GM23338 (cell line): ENCODE measurements around the gene SLX9. TPM values are rescaled to one million over a fixed set of nuclear protein-coding genes. Genes with fewer than 3 reads are reported as not detected.

Source experiments
- ATAC-seq: fragments of 200-7000 bp; cut with Tn5 transposase; 3 replicates; pipeline ENCODE4 v1.9.1; 2020
- DNase-seq: peaks from one replicate; pipeline ENCODE4 v3.0.0-alpha.2; 2015; ENCODE audit warnings: low spot score
- H2AFZ ChIP-seq: fragments of 200-600 bp; sonication (generic); 2 replicates; pipeline ENCODE4 v1.8.0; 2016; ENCODE audit warnings: antibody characterized with exemption, mild to moderate bottlenecking, moderate library complexity
- H3F3A ChIP-seq: fragments of 200-600 bp; sonication (generic); replicated peaks from 2 replicates; pipeline ENCODE4 v1.8.0; 2017; ENCODE audit warnings: antibody characterized with exemption, mixed run types, low read depth
- H3K27ac ChIP-seq: fragments of 200-600 bp; sonication (generic); 2 replicates; pipeline ENCODE4 v1.6.1; 2016; ENCODE audit warnings: low read depth
- H3K27me3 ChIP-seq: fragments of 200-600 bp; sonication (generic); 2 replicates; pipeline ENCODE4 v1.8.0; 2016; ENCODE audit warnings: mild to moderate bottlenecking, mixed run types, moderate library complexity; ENCODE audit not compliant: insufficient read depth
- H3K36me3 ChIP-seq: fragments of 200-600 bp; sonication (generic); 2 replicates; pipeline ENCODE4 v1.8.0; 2016; ENCODE audit warnings: mild to moderate bottlenecking; ENCODE audit not compliant: insufficient read depth
- H3K4me1 ChIP-seq: fragments of 200-600 bp; sonication (generic); 2 replicates; pipeline ENCODE4 v1.8.0; 2016; ENCODE audit warnings: mild to moderate bottlenecking, moderate library complexity; ENCODE audit not compliant: insufficient read depth
- H3K4me2 ChIP-seq: fragments of 200-600 bp; sonication (generic); 2 replicates; pipeline ENCODE4 v1.7.1; 2017; ENCODE audit warnings: mixed run types
- H3K4me3 ChIP-seq: fragments of 200-600 bp; sonication (generic); 2 replicates; pipeline ENCODE4 v1.6.1; 2016; ENCODE audit warnings: mixed run types
- H3K79me2 ChIP-seq: fragments of 200-600 bp; sonication (generic); replicated peaks from 2 replicates; pipeline ENCODE4 v1.8.0; 2017; ENCODE audit warnings: mild to moderate bottlenecking; ENCODE audit not compliant: insufficient read depth
- H3K9me2 ChIP-seq: fragments of 200-600 bp; sonication (generic); 2 replicates; pipeline ENCODE4 v1.8.0; 2017; ENCODE audit not compliant: insufficient read depth
- H4K20me1 ChIP-seq: fragments of 200-600 bp; sonication (generic); replicated peaks from 2 replicates; pipeline ENCODE4 v1.8.0; 2017; ENCODE audit warnings: mild to moderate bottlenecking; ENCODE audit not compliant: insufficient read depth
- H3K27ac Mint-ChIP-seq: 2 replicates; pipeline ENCODE4 v1.8.0; 2020; ENCODE audit warnings: inconsistent platforms, mild to moderate bottlenecking, moderate library complexity, mixed read lengths
- H3K27me3 Mint-ChIP-seq: 3 replicates; pipeline ENCODE4 v1.8.0; 2022; ENCODE audit warnings: low read depth, mild to moderate bottlenecking, moderate library complexity, mixed read lengths, inconsistent platforms; ENCODE audit not compliant: insufficient read depth, poor library complexity
- H3K36me3 Mint-ChIP-seq: 3 replicates; pipeline ENCODE4 v1.8.0; 2021; ENCODE audit warnings: low read depth, mild to moderate bottlenecking, inconsistent platforms, moderate library complexity, mixed read lengths
- H3K4me1 Mint-ChIP-seq: 3 replicates; pipeline ENCODE4 v1.8.0; 2020; ENCODE audit warnings: mild to moderate bottlenecking, inconsistent platforms, mixed read lengths
- H3K4me3 Mint-ChIP-seq: 3 replicates; pipeline ENCODE4 v1.8.0; 2021; ENCODE audit warnings: moderate library complexity, mild to moderate bottlenecking, inconsistent platforms, mixed read lengths
- H3K9me3 Mint-ChIP-seq: 3 replicates; pipeline ENCODE4 v1.8.0; 2020; ENCODE audit warnings: moderate library complexity, mild to moderate bottlenecking, inconsistent platforms, mixed read lengths
- CREB1 ChIP-seq: fragments of 250-450 bp; sonication (Bioruptor Pico); IDR thresholded peaks from 2 replicates; pipeline ENCODE4 v1.5.0; 2020; ENCODE audit warnings: low read depth, mild to moderate bottlenecking, moderate library complexity
- EZH2 ChIP-seq: fragments of 200-600 bp; sonication (generic); IDR thresholded peaks from one replicate; pipeline ENCODE4 v1.8.0; 2017; ENCODE audit warnings: antibody characterized with exemption, mild to moderate bottlenecking, low read depth; ENCODE audit not compliant: unreplicated experiment
- EZH2phosphoT487 ChIP-seq: fragments of 200-600 bp; sonication (generic); IDR thresholded peaks from one replicate; pipeline ENCODE4 v1.8.1; 2018; ENCODE audit warnings: antibody characterized with exemption; ENCODE audit not compliant: unreplicated experiment
- JUNB ChIP-seq: IDR thresholded peaks from one replicate; pipeline ENCODE4 v1.6.1; 2016; ENCODE audit warnings: antibody characterized with exemption; ENCODE audit not compliant: unreplicated experiment
- NANOG ChIP-seq: IDR thresholded peaks from 2 replicates; pipeline ENCODE4 v1.6.1; 2016; ENCODE audit warnings: antibody characterized with exemption, borderline replicate concordance
- POLR2AphosphoS5 ChIP-seq: IDR thresholded peaks from 2 replicates; pipeline ENCODE4 v1.6.1; 2016; ENCODE audit warnings: antibody characterized with exemption, low read depth
- REST ChIP-seq: IDR thresholded peaks from one replicate; pipeline ENCODE4 v1.6.1; 2018; ENCODE audit warnings: antibody characterized with exemption; ENCODE audit not compliant: unreplicated experiment
- STAT1 ChIP-seq: IDR thresholded peaks from one replicate; pipeline ENCODE4 v1.6.1; 2016; ENCODE audit warnings: antibody characterized with exemption; ENCODE audit not compliant: unreplicated experiment
- ZNF114 ChIP-seq: fragments of 250-450 bp; sonication (Bioruptor Pico); IDR thresholded peaks from 2 replicates; pipeline ENCODE4 v1.5.0; 2020; ENCODE audit warnings: mild to moderate bottlenecking, moderate library complexity
- polyA plus RNA-seq: library from polyadenylated mRNA; unstranded; fragments of >200 nt; fragmentation: Nextera tagmentation; extraction: Ambion mirVana; gene quantifications from 2 replicates; pipeline ENCODE4 v1.2.1, GENCODE V29; 2016
- total RNA-seq: library from RNA; depleted of rRNA; stranded (reverse); fragments of >200 nt; shearing (Covaris generic); gene quantifications from 2 replicates; pipeline ENCODE4 v1.2.3, GENCODE V29; 2014
- TF ChIP-seq, protein P1 (sequence below), 2 experiments: fragments of 200-600 bp in 1 of 2; sonication (generic) in 1 of 2; conservative IDR thresholded peaks; 2 replicates each; pipeline versions ENCODE4 v1.5.1 to v1.6.1; 2016 to 2017; ENCODE audit warnings: antibody characterized with exemption in 2 of 2, low read depth in 2 of 2, mild to moderate bottlenecking in 2 of 2, moderate library complexity in 1 of 2
- TF ChIP-seq, protein P2 (sequence below): fragments of 250-450 bp; sonication (Bioruptor Pico); IDR thresholded peaks from 2 replicates; pipeline ENCODE4 v1.5.0; 2020; ENCODE audit warnings: mild to moderate bottlenecking, moderate library complexity
- TF ChIP-seq, protein P3 (sequence below): IDR thresholded peaks from 2 replicates; pipeline ENCODE4 v1.6.1; 2016; ENCODE audit warnings: antibody characterized with exemption

The SLX9 gene
- total and polyA plus RNA-seq, 2 experiments from 2014 or later = 41.5 to 46.9 TPM

- Mint-ChIP-seq H3K9me3 (no peaks in the 10 kb centered on the region), H3K36me3 (peaks cover 40% of the 10 kb centered on the region), H3K4me1 (peaks cover 4% of the 10 kb centered on the region), H3K4me3 (no peak overlapping the region), H3K27me3 (peaks cover 6% of the 10 kb centered on the region), H3K27ac (no peak overlapping the region)
- ATAC-seq = no peak
- no peaks in the 10 kb centered on the region for H3K4me1 ChIP-seq
- H3K27me3 ChIP-seq = no peaks in the 10 kb centered on the region
- peaks cover 13% of the 10 kb centered on the region for H3K36me3 ChIP-seq
- H3K9me2 ChIP-seq = no peaks in the 10 kb centered on the region
- no peak overlapping the region for H3K4me2 ChIP-seq
- H3F3A ChIP-seq = no peaks in the 10 kb centered on the region
- no peak for TF ChIP-seq NANOG
- TF ChIP-seq POLR2AphosphoS5 = no peak
- no peak for TF ChIP-seq JUNB
- no peak for TF ChIP-seq EZH2phosphoT487
- TF ChIP-seq EZH2 = no peak
- TF ChIP-seq, protein P1, sequence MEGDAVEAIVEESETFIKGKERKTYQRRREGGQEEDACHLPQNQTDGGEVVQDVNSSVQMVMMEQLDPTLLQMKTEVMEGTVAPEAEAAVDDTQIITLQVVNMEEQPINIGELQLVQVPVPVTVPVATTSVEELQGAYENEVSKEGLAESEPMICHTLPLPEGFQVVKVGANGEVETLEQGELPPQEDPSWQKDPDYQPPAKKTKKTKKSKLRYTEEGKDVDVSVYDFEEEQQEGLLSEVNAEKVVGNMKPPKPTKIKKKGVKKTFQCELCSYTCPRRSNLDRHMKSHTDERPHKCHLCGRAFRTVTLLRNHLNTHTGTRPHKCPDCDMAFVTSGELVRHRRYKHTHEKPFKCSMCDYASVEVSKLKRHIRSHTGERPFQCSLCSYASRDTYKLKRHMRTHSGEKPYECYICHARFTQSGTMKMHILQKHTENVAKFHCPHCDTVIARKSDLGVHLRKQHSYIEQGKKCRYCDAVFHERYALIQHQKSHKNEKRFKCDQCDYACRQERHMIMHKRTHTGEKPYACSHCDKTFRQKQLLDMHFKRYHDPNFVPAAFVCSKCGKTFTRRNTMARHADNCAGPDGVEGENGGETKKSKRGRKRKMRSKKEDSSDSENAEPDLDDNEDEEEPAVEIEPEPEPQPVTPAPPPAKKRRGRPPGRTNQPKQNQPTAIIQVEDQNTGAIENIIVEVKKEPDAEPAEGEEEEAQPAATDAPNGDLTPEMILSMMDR (conservative IDR thresholded peaks at IDR 0.05; ENCODE audit: low read depth in 2 of 2) = no peak
- no peak for TF ChIP-seq REST
- no peak for TF ChIP-seq ZNF114 (CRISPR knock-in tag)
- TF ChIP-seq, protein P2, sequence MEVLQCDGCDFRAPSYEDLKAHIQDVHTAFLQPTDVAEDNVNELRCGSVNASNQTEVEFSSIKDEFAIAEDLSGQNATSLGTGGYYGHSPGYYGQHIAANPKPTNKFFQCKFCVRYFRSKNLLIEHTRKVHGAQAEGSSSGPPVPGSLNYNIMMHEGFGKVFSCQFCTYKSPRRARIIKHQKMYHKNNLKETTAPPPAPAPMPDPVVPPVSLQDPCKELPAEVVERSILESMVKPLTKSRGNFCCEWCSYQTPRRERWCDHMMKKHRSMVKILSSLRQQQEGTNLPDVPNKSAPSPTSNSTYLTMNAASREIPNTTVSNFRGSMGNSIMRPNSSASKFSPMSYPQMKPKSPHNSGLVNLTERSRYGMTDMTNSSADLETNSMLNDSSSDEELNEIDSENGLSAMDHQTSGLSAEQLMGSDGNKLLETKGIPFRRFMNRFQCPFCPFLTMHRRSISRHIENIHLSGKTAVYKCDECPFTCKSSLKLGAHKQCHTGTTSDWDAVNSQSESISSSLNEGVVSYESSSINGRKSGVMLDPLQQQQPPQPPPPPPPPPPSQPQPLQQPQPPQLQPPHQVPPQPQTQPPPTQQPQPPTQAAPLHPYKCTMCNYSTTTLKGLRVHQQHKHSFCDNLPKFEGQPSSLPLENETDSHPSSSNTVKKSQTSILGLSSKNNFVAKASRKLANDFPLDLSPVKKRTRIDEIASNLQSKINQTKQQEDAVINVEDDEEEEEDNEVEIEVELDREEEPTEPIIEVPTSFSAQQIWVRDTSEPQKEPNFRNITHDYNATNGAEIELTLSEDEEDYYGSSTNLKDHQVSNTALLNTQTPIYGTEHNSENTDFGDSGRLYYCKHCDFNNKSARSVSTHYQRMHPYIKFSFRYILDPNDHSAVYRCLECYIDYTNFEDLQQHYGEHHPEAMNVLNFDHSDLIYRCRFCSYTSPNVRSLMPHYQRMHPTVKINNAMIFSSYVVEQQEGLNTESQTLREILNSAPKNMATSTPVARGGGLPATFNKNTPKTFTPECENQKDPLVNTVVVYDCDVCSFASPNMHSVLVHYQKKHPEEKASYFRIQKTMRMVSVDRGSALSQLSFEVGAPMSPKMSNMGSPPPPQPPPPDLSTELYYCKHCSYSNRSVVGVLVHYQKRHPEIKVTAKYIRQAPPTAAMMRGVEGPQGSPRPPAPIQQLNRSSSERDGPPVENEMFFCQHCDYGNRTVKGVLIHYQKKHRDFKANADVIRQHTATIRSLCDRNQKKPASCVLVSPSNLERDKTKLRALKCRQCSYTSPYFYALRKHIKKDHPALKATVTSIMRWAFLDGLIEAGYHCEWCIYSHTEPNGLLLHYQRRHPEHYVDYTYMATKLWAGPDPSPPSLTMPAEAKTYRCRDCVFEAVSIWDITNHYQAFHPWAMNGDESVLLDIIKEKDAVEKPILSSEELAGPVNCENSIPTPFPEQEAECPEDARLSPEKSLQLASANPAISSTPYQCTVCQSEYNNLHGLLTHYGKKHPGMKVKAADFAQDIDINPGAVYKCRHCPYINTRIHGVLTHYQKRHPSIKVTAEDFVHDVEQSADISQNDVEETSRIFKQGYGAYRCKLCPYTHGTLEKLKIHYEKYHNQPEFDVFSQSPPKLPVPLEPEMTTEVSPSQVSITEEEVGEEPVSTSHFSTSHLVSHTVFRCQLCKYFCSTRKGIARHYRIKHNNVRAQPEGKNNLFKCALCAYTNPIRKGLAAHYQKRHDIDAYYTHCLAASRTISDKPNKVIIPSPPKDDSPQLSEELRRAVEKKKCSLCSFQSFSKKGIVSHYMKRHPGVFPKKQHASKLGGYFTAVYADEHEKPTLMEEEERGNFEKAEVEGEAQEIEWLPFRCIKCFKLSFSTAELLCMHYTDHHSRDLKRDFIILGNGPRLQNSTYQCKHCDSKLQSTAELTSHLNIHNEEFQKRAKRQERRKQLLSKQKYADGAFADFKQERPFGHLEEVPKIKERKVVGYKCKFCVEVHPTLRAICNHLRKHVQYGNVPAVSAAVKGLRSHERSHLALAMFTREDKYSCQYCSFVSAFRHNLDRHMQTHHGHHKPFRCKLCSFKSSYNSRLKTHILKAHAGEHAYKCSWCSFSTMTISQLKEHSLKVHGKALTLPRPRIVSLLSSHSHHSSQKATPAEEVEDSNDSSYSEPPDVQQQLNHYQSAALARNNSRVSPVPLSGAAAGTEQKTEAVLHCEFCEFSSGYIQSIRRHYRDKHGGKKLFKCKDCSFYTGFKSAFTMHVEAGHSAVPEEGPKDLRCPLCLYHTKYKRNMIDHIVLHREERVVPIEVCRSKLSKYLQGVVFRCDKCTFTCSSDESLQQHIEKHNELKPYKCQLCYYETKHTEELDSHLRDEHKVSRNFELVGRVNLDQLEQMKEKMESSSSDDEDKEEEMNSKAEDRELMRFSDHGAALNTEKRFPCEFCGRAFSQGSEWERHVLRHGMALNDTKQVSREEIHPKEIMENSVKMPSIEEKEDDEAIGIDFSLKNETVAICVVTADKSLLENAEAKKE = no peak
- TF ChIP-seq STAT1 = no peak
- TF ChIP-seq CREB1 (CRISPR knock-in tag) = no peak
- TF ChIP-seq, protein P3, sequence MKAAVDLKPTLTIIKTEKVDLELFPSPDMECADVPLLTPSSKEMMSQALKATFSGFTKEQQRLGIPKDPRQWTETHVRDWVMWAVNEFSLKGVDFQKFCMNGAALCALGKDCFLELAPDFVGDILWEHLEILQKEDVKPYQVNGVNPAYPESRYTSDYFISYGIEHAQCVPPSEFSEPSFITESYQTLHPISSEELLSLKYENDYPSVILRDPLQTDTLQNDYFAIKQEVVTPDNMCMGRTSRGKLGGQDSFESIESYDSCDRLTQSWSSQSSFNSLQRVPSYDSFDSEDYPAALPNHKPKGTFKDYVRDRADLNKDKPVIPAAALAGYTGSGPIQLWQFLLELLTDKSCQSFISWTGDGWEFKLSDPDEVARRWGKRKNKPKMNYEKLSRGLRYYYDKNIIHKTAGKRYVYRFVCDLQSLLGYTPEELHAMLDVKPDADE = no peak
- peaks cover 37% of the 10 kb centered on the region for H4K20me1 ChIP-seq
- H3K27ac ChIP-seq = no peak overlapping the region
- H3K4me3 ChIP-seq = no peak overlapping the region
- DNase-seq = no peak
- H2AFZ ChIP-seq = no peak overlapping the region
- peaks cover 83% of the 10 kb centered on the region for H3K79me2 ChIP-seq
Measured at GRCh38 chr21:44959376-44960091, 19.7 kb downstream of the SLX9 start.
